GM18511 (cell line): ENCODE data around the gene OPCML.

Experiments used
- ATAC-seq: cut with Tn5 transposase; IDR thresholded peaks from one replicate; pipeline ENCODE4 v1.9.1; 2021; ENCODE audit warnings: mild to moderate bottlenecking, moderate library complexity; ENCODE audit not compliant: unreplicated experiment

Gene OPCML

DNA sequence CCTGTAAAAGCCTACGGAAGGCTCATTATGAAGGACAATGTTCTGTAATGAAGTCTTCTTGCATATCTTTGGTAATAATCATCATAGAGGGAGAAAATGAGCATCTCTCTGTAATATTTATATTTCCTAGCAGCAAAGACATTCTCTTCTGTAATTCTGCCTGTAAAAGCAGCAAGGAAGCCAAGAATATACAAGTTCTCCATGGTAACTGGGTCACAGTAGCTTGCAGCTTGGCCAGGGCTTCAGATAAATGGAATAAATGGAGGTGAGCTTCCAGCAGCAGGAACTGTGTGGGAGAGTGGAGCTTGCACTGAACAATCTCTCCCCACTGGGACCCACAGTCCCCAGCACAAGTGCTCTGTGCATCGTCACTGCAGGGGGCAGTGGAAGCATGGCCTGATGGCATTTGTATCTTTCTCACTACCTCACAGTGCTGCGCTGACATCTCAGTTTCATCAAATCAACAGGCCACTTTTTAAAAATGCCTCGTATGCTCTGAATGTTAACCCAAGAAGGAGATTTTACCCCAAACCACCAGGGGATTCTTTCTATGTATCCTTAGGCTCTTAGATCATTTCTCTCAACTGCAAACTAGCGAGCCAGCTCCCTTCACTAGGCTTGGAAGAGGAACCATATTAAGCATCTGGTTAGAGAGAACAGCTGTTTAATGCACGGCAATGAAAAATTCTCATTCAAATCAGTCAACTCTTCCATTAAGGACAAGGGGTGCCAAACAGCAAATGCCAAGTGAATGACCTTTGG, 1059.7 kb downstream of the OPCML start:
- ATAC-seq: no peak

- no peak for ATAC-seq
These were observed 1060.8 kb downstream of the OPCML start for GRCh38 chr11:132471466-132471865.

DNA sequence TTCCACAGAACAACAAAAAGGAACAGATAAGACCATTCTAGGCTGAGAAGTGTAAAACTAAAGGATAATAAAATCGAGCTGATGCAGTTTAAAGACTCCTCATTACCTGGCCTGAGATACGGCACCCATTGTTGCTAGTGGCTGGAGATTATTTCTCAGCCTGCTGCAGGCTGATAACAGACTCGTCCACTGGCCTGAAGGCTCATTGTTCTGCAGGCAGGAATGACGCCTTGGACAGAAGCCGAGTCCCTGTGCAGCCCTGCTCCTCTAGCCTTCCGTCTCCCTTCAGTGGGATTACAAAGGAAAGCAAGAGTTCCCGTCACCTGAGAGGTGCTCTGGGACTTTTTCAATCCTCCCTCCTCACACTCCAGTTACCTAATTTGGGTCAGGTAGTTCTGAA, 1065.3 kb downstream of the OPCML start:
- ATAC-seq: no peak

GRCh38 chr11:132464939-132465338, 1067.4 kb downstream of the OPCML start:
- ATAC-seq: no peak

GRCh38 chr11:132464003-132464342, 1068.3 kb downstream of the OPCML start:
- ATAC-seq: no peak

GRCh38 chr11:132463295-132464002, 1068.9 kb downstream of the OPCML start:
- ATAC-seq: no peak

DNA sequence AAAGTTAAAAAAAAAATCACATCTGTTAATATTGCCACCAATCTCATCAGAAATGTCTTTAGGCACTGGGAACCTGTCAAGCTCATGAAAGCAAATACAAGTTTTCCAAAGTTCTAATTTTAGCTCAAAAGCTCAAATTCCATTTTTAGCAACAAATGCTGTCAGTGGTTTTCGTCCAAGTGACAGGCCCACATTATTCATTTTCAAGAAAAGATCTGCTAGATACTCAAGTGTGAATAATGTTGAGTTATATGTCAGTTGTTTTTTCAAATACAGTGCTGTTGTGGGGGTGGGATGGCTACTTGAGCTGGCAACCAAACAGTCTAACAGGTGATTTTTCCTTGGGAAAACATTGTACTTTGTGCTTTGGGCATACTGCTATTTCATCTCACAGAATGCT, 1072.6 kb downstream of the OPCML start:
- ATAC-seq: no peak

DNA sequence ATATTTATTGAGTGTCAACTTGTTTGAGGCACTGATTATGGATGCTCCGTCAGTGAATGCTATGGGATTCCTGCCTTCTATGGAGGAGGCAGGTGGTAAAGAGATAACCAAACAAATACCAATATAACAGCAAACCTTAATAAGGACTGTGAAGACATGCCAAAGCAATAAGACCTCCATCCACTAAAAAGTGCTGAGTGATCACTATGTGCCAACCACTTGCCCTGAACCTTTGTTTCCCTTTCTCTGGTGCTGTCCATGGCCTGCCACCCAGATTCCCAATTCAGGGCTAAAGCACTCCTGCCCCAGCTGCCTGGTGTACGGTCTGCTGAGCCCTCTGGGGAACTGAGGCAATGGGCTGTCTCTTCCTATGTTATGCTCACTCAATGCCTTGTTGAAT, 1074.9 kb downstream of the OPCML start:
- ATAC-seq: no peak

DNA sequence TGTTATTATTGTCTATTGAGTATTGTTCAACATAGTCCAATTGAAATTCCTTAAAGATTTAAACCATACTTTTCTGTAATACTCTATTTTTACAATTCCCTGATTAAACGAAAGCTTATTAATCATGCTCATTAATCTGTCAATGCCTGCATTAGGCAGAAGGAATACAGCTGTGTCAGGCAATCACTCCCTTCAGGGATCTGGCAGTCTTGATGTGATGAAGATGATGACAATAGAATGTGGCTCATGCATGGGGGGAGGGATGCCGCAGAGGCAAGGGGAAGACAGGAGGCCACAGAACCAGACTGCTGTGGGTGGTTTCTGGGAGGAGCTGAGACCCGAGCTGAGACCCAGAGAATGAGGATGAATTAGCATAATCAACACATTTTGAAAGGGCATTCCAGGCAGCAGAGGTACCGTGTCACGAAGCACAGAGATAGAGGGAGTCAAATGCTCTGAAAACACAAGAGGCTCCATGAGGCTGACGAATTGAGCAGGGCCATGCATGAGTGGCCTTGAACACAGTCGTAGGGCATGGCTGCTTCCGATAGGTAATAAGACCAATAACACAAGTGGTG, 1075.5 kb downstream of the OPCML start:
- no peak for ATAC-seq

DNA sequence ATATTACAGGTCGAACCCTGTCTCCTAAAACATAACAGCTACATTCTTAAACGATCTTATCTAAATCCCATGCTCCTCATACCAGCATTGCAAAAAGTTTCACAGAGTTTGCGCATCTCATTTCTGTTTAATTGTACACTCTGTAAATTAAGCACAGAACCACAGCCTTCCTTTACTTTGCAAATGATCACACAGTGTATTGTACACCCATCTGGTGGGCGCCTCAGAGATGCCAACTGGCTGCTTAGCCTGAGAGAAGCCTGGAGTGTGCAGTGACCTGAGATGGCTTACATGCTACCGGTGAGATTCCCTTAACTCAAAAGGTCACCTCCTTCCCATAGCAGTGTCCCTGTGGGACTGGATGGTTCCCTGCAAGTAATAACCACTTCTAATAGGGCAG, 1077.3 kb downstream of the OPCML start:
- no peak for ATAC-seq

GRCh38 chr11:132453406-132453805, 1078.9 kb downstream of the OPCML start:
- ATAC-seq: no peak

DNA sequence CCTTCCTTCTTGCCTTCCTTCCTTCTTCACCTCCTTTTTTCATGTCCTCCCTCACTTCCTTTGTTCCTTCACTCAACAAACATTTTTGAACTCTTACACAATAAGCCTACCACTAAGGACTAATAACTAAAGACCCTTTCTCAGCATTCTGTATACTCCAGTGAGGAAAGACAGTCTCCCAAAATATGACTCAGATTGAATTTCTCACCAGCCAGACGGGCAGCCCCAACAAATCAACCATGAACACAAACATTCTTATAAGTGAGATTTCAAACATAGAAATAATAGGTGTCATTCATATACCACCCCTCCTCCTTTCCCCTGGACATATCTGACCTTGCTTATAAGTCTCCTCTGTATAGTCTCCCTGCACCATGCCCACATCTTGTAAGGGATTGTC, 1079.7 kb downstream of the OPCML start:
- ATAC-seq: no peak

- ATAC-seq: no peak
These were observed 1080.2 kb downstream of the OPCML start for GRCh38 chr11:132451942-132452601.

GRCh38 chr11:132450631-132451030, 1081.7 kb downstream of the OPCML start:
- ATAC-seq: no peak

DNA sequence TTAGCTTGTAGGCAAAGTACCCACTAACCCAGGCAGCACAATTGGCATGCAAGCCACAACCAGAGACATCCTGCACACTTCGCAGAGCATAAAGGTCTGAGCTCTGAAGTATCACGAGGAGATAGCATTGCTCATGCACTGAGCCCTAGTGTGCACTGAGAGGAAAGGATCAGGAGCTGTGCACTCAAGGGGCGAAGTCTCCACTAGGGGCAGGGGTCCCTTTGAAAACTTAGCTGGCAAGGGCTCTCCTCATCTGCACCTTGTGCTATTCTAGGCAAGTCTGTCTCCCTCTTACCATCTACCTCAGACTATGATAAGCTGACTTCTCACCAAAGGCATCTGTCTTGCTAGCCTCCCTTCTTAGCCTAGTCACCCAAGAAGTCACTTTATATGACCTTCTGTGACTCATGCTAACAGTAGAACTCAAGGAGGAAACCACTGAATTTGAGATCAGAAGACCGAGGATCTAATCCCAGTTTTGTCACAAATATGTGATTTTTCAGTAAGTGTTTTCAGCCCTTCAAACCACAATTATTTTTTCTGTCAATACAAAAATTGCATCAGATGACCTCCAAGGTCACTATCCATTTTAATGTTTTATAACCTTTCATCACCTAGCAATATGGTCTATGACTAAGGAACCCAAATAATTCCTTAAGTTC, 1083.8 kb downstream of the OPCML start:
- ATAC-seq: no peak

- ATAC-seq: no peak
These were observed 1084.5 kb downstream of the OPCML start for GRCh38 chr11:132447761-132448160.

DNA sequence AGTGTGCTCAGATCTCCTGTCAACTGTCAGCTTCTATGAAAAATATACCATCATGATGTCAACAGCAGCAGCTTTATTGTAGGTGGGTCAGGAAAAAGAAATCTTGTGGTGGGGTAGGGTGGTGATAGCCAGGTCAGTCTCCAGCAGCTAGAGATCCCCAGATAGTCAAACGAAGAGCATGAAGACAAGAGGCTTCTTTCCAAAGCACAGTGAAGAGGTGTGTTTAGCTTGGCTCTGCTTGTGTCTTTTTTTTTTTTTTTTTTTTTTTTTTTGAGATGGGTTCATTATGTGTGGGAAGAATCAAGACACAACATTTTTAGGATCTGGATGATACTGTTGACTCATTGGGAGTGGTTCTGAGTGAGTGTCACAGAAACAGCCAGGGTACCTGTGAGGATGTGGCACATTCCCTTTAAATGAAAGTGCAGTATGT, 1086.4 kb downstream of the OPCML start:
- ATAC-seq: no peak

- ATAC-seq: no peak
These were observed 1087.4 kb downstream of the OPCML start for GRCh38 chr11:132444911-132445310.

GRCh38 chr11:132439711-132440255, 1092.5 kb downstream of the OPCML start:
- no peak for ATAC-seq

GRCh38 chr11:132438418-132438817, 1093.9 kb downstream of the OPCML start:
- ATAC-seq: no peak
